Activated CD8-positive, alpha-beta T cell treated with anti-CD3 and anti-CD28 coated beads for 36 hours (primary cell): ENCODE measurements around the gene ASTL. TPM values are rescaled to one million over a fixed set of nuclear protein-coding genes. Genes with fewer than 3 reads are reported as not detected.

Experiments
- ATAC-seq: fragments of 200-7000 bp; cut with Tn5 transposase; one replicate; pipeline ENCODE4 v1.10.0; 2021; ENCODE audit warnings: mild to moderate bottlenecking, moderate library complexity
- CTCF ChIA-PET: fragments of 350-600 bp; sonication (Branson Sonifier 250); formaldehyde crosslinking; loops from one replicate; lab custom pipeline; 2021; ENCODE audit warnings: antibody characterized with exemption; lab: Charles Lee
- POLR2A ChIA-PET: fragments of 350-600 bp; sonication (Branson Sonifier 250); formaldehyde crosslinking; loops from one replicate; lab custom pipeline; 2021; ENCODE audit warnings: antibody characterized with exemption; lab: Charles Lee
- DNase-seq: peaks from one replicate; pipeline ENCODE4 v3.0.0-alpha.2; 2020
- H3K27ac Mint-ChIP-seq: one replicate; pipeline ENCODE4 v1.8.0; 2021; ENCODE audit warnings: mild to moderate bottlenecking, mixed read lengths
- H3K27me3 Mint-ChIP-seq: one replicate; pipeline ENCODE4 v1.8.0; 2021; ENCODE audit warnings: mixed read lengths
- H3K36me3 Mint-ChIP-seq: one replicate; pipeline ENCODE4 v1.8.0; 2021; ENCODE audit warnings: low read depth, mixed read lengths
- H3K4me1 Mint-ChIP-seq: one replicate; pipeline ENCODE4 v1.8.0; 2021; ENCODE audit warnings: low read depth, mixed read lengths
- H3K4me3 Mint-ChIP-seq: one replicate; pipeline ENCODE4 v1.8.0; 2021; ENCODE audit warnings: mild to moderate bottlenecking, moderate library complexity, mixed read lengths
- H3K9me3 Mint-ChIP-seq: one replicate; pipeline ENCODE4 v1.8.0; 2021; ENCODE audit warnings: mixed read lengths
- CTCF ChIP-seq: fragments of 200-600 bp; IDR thresholded peaks from one replicate; pipeline ENCODE4 v1.8.0; 2022; ENCODE audit warnings: antibody characterized with exemption, mild to moderate bottlenecking
- intact Hi-C: fragments of 100-400 bp; cut with micrococcal nuclease; formaldehyde crosslinking; loops from one replicate; pipeline ENCODE4 v1.10.0; 2022
- total RNA-seq, 2 experiments: library from RNA; stranded (reverse); gene quantifications; one replicate each; pipeline ENCODE4 v1.2.3, GENCODE V29; 2021

ASTL gene
- total RNA-seq, 2 experiments from 2014 or later: 1.8 to 2.7 TPM

- TF ChIP-seq CTCF: no peak
- H3K4me3 Mint-ChIP-seq: no peak overlapping the region
- peaks cover 12% of the 10 kb centered on the region for H3K4me1 Mint-ChIP-seq
- peaks cover 29% of the 10 kb centered on the region for H3K36me3 Mint-ChIP-seq
- DNase-seq (no peak), ATAC-seq (no peak)
- peak overlapping the region; percentile 15 for H3K27ac Mint-ChIP-seq
- ChIA-PET CTCF (interaction anchor here (2.8 to 3.2 kb wide), 2 partner anchors 10 to 191 kb away, joined by 8 to 10 read pairs; no protein-coding TSS in a partner anchor), POLR2A (no interaction called here)
- no peaks in the 10 kb centered on the region for H3K9me3 Mint-ChIP-seq
- no peaks in the 10 kb centered on the region for H3K27me3 Mint-ChIP-seq
- intact Hi-C loops: no loop called here
These were observed 45.9 kb upstream of the ASTL start for GRCh38 chr2:96184188-96184587.

- ATAC-seq (no peak), DNase-seq (no peak)
- no peak for TF ChIP-seq CTCF
- CTCF ChIA-PET: interaction anchor here (1.1 to 2.8 kb wide), 8 partner anchors 39 to 188 kb away, joined by 3 to 14 read pairs (median 6); partner anchors contain the start of gene ADRA2B
- intact Hi-C loops: no loop called here
- POLR2A ChIA-PET: interaction anchor here (1.3 to 3.3 kb wide), 3 partner anchors 10 to 39 kb away, joined by 5 to 17 read pairs (median 6); no protein-coding TSS in a partner anchor
- H3K4me3 Mint-ChIP-seq: no peak overlapping the region
- H3K27ac Mint-ChIP-seq: no peak overlapping the region
- peaks cover 12% of the 10 kb centered on the region for H3K4me1 Mint-ChIP-seq
- no peaks in the 10 kb centered on the region for H3K27me3 Mint-ChIP-seq
- peaks cover 21% of the 10 kb centered on the region for H3K36me3 Mint-ChIP-seq
- no peaks in the 10 kb centered on the region for H3K9me3 Mint-ChIP-seq
These were observed 43.2 kb upstream of the ASTL start for GRCh38 chr2:96181529-96181928.

- DNase-seq: no peak
- TF ChIP-seq CTCF: no peak
- Mint-ChIP-seq H3K9me3 (no peaks in the 10 kb centered on the region), H3K27ac (no peak overlapping the region), H3K36me3 (peaks cover 16% of the 10 kb centered on the region), H3K27me3 (no peaks in the 10 kb centered on the region), H3K4me3 (no peak overlapping the region), H3K4me1 (peaks cover 12% of the 10 kb centered on the region)
- intact Hi-C loops: no loop called here
- ChIA-PET POLR2A (interaction anchor here (1.0 to 3.3 kb wide), 4 partner anchors 11 to 42 kb away, joined by 5 to 17 read pairs (median 6); partner anchors contain the start of gene ASTL), CTCF (interaction anchor here (0.9 to 2.0 kb wide), 9 partner anchors 22 to 188 kb away, joined by 3 to 14 read pairs (median 5); partner anchors contain the start of gene ADRA2B)
- peak; percentile 45 for ATAC-seq
These were observed 42.2 kb upstream of the ASTL start for GRCh38 chr2:96180521-96180920.

- CTCF ChIA-PET: interaction anchor here (0.9 to 2.0 kb wide), 8 partner anchors 23 to 187 kb away, joined by 3 to 14 read pairs (median 5); partner anchors contain the start of gene ADRA2B
- Mint-ChIP-seq H3K36me3 (peaks cover 12% of the 10 kb centered on the region), H3K9me3 (no peaks in the 10 kb centered on the region), H3K27ac (no peak overlapping the region), H3K4me3 (no peak overlapping the region), H3K27me3 (no peaks in the 10 kb centered on the region), H3K4me1 (peaks cover 12% of the 10 kb centered on the region)
- intact Hi-C loops: no loop called here
- POLR2A ChIA-PET: interaction anchor here (1.0 to 3.3 kb wide), 4 partner anchors 11 to 41 kb away, joined by 5 to 17 read pairs (median 6); partner anchors contain the start of gene ASTL
- ATAC-seq: no peak
- TF ChIP-seq CTCF: no peak
- DNase-seq: no peak
These were observed 41.7 kb upstream of the ASTL start for GRCh38 chr2:96180002-96180401.

GRCh38 chr2:96176661-96177060, 38.4 kb upstream of the ASTL start:
- Mint-ChIP-seq H3K27me3 (no peaks in the 10 kb centered on the region), H3K36me3 (no peaks in the 10 kb centered on the region), H3K27ac (no peak overlapping the region), H3K9me3 (no peaks in the 10 kb centered on the region), H3K4me3 (no peak overlapping the region), H3K4me1 (peaks cover 30% of the 10 kb centered on the region)
- POLR2A ChIA-PET: interaction anchor here (4.4 to 4.5 kb wide), 2 partner anchors 33 to 39 kb away, joined by 51 to 109 read pairs; partner anchors contain the start of genes ASTL and DUSP2
- CTCF ChIA-PET: interaction anchor here (1.0 to 10.4 kb wide), 5 partner anchors 9 to 154 kb away, joined by 3 to 540 read pairs (median 43); partner anchors contain the start of genes ADRA2B, ASTL and DUSP2
- intact Hi-C loops: no loop called here
- DNase-seq (no peak), ATAC-seq (no peak)
- no peak for TF ChIP-seq CTCF
